H1 (cell line): Measurements from ENCODE around the gene C1GALT1C1L. TPM values are rescaled to one million over a fixed set of nuclear protein-coding genes. Genes with fewer than 3 reads are reported as not detected.
A peak's percentile ranks its signal among the peaks of the same experiment; 100 is the strongest.

Source experiments
- EZH2 ChIP-seq: fragments of 200-600 bp; sonication (generic); IDR thresholded peaks from 2 replicates; pipeline ENCODE4 v1.7.1; 2012; ENCODE audit warnings: low read depth, mild to moderate bottlenecking, moderate library complexity, low read length, inconsistent platforms; ENCODE audit not compliant: severe bottlenecking
- GTF2F1 ChIP-seq: IDR thresholded peaks from 2 replicates; pipeline ENCODE4 v1.6.1; 2012; ENCODE audit warnings: low read depth, low read length, improper control_type of control experiment, borderline replicate concordance
- HDAC6 ChIP-seq: IDR thresholded peaks from one replicate; pipeline ENCODE4 v1.7.1; 2012; ENCODE audit warnings: low read depth, mild to moderate bottlenecking, inconsistent platforms, low read length, moderate library complexity
- JUND ChIP-seq: IDR thresholded peaks from 2 replicates; pipeline ENCODE4 v1.6.1; 2011; ENCODE audit warnings: mild to moderate bottlenecking, improper control_type of control experiment, low read length
- NANOG ChIP-seq: IDR thresholded peaks from 2 replicates; pipeline ENCODE4 v1.6.1; 2011; ENCODE audit warnings: low read length, low read depth, mild to moderate bottlenecking, inconsistent platforms; ENCODE audit not compliant: insufficient read depth, poor library complexity, severe bottlenecking
- PHF8 ChIP-seq: fragments of 200-600 bp; sonication (generic); conservative IDR thresholded peaks from 2 replicates; pipeline ENCODE4 v1.7.1; 2012; ENCODE audit warnings: low read depth, mild to moderate bottlenecking, inconsistent platforms, low read length, moderate library complexity
- RNF2 ChIP-seq: fragments of 200-900, 300-1000 bp; sonication (generic); IDR thresholded peaks from 2 replicates; pipeline ENCODE4 v1.7.1; 2016; ENCODE audit warnings: borderline replicate concordance, low read depth, mild to moderate bottlenecking, antibody characterized with exemption, low read length; ENCODE audit not compliant: poor library complexity, severe bottlenecking; ENCODE audit errors: missing control alignments
- SAP30 ChIP-seq: fragments of 300-600 bp; sonication (generic); IDR thresholded peaks from 2 replicates; pipeline ENCODE4 v1.7.1; 2012; ENCODE audit warnings: low read length, moderate library complexity, mild to moderate bottlenecking, inconsistent platforms; ENCODE audit not compliant: insufficient read depth, insufficient replicate concordance
- SRF ChIP-seq: IDR thresholded peaks from 2 replicates; pipeline ENCODE4 v1.6.1; 2011; ENCODE audit warnings: mild to moderate bottlenecking, low read depth, low read length, moderate library complexity
- SUZ12 ChIP-seq: fragments of 200-600 bp; sonication (generic); IDR thresholded peaks from 2 replicates; pipeline ENCODE4 v1.6.1; 2012; ENCODE audit warnings: mild to moderate bottlenecking, inconsistent platforms, low read length, moderate library complexity, mixed read lengths
- TBP ChIP-seq: IDR thresholded peaks from 2 replicates; pipeline ENCODE4 v1.6.1; 2011; ENCODE audit warnings: low read depth, low read length, improper control_type of control experiment
- TEAD4 ChIP-seq: IDR thresholded peaks from 2 replicates; pipeline ENCODE4 v1.6.1; 2012; ENCODE audit warnings: low read depth, low read length, inconsistent platforms, mixed read lengths
- ZNF274 ChIP-seq: IDR thresholded peaks from 2 replicates; pipeline ENCODE4 v1.7.0; 2012; ENCODE audit warnings: low read length, borderline replicate concordance; ENCODE audit errors: extremely low read depth
- polyA plus RNA-seq, 7 experiments: library from polyadenylated mRNA; depleted of rRNA in 3 of 7; stranded (reverse) in 5 of 7; unstranded in 2 of 7; fragments of >200 nt in 5 of 7; fragments of 200-250 nt in 2 of 7; gene quantifications; 1 replicate in 5 of 7; 2 replicates in 1 of 7; 4 replicates in 1 of 7; pipeline versions ENCODE4 v1.2.1 to v1.2.3, GENCODE V29; 2011 to 2013; ENCODE audit warnings: missing spikeins in 2 of 7, mixed read lengths in 2 of 7
- total RNA-seq: library from RNA; stranded (reverse); fragmentation: NEBNext Ultra II Directional; extraction: Animal tissue kit (Norgen Biotek cat#: 25700); gene quantifications from 2 replicates; pipeline ENCODE4 v1.2.1, GENCODE V29; 2021
- TF ChIP-seq, protein P1 (sequence below): IDR thresholded peaks from 2 replicates; pipeline ENCODE4 v1.6.1; 2012; ENCODE audit warnings: inconsistent platforms
- TF ChIP-seq, protein P2 (sequence below): IDR thresholded peaks from 2 replicates; pipeline ENCODE4 v1.6.1; 2012; ENCODE audit warnings: low read length, inconsistent platforms

The C1GALT1C1L gene
- total and polyA plus RNA-seq, 2 of the 8 experiments (the other 6 are each of a cell fraction or from before 2014, with no cell fraction given): 0.12 TPM; not detected in 1

DNA sequence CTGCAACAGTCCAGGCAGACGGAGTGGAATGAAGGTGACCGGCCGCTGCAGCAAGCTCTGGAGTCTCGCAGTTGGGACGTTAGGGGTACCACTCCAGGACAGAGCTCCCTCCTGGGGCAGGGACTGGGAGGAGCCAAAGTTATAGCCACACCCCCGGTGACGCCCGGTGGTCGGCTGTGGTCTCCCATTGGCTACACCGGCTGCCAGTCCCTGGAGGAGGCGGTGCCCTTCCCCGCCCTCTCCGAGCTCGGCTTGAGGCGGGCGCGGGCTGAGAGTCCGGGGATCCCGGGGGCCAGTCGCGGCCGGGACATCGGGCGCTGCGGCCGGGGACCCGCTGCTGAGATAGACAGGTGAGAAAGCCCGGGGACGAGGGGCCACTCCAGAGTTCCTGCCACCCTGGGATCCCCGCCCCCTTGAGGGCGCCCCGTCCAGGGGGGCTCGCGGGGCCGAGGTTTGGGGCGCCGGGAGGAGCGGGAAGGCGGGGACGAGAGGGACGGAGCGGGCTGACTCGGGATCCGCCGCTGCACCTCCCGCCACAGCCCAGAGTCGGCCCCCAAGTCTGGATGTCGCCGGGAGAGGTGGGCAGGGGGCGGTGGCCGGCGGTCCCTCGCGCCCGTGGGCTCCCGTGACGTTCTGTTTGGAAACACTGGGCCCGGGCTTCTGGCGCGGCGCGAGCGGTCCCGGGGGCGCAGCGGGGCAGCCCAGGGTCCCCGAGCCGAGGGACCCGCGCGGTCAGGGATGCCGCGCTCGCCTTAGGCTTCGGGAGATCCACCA, 39.0 kb downstream of the C1GALT1C1L start, which contains the start of gene PLEKHH2 (continued):
- TF ChIP-seq PHF8 (peak; percentile 89), EZH2 (no peak), HDAC6 (no peak), NANOG (no peak), SAP30 (no peak), GTF2F1 (no peak), RNF2 (no peak), JUND (no peak), ZNF274 (no peak), SRF (no peak), TBP (peak; percentile 48; the same call in 1 of the 2 replicates), TEAD4 (no peak), SUZ12 (0 out of 2 replicates have a peak, but pooled peaks have one; percentile 26)
- TF ChIP-seq, protein P1, sequence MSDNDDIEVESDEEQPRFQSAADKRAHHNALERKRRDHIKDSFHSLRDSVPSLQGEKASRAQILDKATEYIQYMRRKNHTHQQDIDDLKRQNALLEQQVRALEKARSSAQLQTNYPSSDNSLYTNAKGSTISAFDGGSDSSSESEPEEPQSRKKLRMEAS: no peak
- TF ChIP-seq, protein P2, sequence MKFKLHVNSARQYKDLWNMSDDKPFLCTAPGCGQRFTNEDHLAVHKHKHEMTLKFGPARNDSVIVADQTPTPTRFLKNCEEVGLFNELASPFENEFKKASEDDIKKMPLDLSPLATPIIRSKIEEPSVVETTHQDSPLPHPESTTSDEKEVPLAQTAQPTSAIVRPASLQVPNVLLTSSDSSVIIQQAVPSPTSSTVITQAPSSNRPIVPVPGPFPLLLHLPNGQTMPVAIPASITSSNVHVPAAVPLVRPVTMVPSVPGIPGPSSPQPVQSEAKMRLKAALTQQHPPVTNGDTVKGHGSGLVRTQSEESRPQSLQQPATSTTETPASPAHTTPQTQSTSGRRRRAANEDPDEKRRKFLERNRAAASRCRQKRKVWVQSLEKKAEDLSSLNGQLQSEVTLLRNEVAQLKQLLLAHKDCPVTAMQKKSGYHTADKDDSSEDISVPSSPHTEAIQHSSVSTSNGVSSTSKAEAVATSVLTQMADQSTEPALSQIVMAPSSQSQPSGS: no peak
